ENCODE measurements around the gene EYA4. TPM values are rescaled to one million over a fixed set of nuclear protein-coding genes. Genes with fewer than 3 reads are reported as not detected.

EYA4 gene
- total RNA-seq, 1 donor from 2014 or later, result 9.7 TPM

GRCh38 chr6:133297657-133298056 lies 56.5 kb downstream of the EYA4 start:
- no peak for FAIRE-seq
- no peak for TF ChIP-seq CTCF (IDR thresholded peaks at IDR 0.05; ENCODE audit: insufficient read depth, low read length, severe bottlenecking)
- Histone ChIP-seq H3K4me3 (ENCODE audit: low read depth, low read length) (no peak overlapping the region), H3K36me3 (ENCODE audit: control insufficient read depth, insufficient read depth, low read length) (no peaks in the 10 kb centered on the region), H3K27me3 (ENCODE audit: control insufficient read depth, insufficient read depth, low read length) (no peaks in the 10 kb centered on the region)
- DNase-seq (ENCODE audit: low read depth), result no peak

- H3K36me3 ChIP-seq (ENCODE audit: control insufficient read depth, insufficient read depth, low read length), result no peaks in the 10 kb centered on the region
- TF ChIP-seq CTCF (IDR thresholded peaks at IDR 0.05; ENCODE audit: insufficient read depth, low read length, severe bottlenecking), result no peak
- no peak overlapping the region for H3K4me3 ChIP-seq (ENCODE audit: low read depth, low read length)
- no peak for DNase-seq (ENCODE audit: low read depth)
- no peaks in the 10 kb centered on the region for H3K27me3 ChIP-seq (ENCODE audit: control insufficient read depth, insufficient read depth, low read length)
- FAIRE-seq, result no peak
These were observed 57.2 kb downstream of the EYA4 start for GRCh38 chr6:133298335-133298734.

- H3K4me3 ChIP-seq (ENCODE audit: low read depth, low read length), result no peak overlapping the region
- no peak for FAIRE-seq
- no peak for DNase-seq (ENCODE audit: low read depth)
- TF ChIP-seq CTCF (IDR thresholded peaks at IDR 0.05; ENCODE audit: insufficient read depth, low read length, severe bottlenecking), result no peak
- H3K27me3 ChIP-seq (ENCODE audit: control insufficient read depth, insufficient read depth, low read length), result no peaks in the 10 kb centered on the region
- no peaks in the 10 kb centered on the region for H3K36me3 ChIP-seq (ENCODE audit: control insufficient read depth, insufficient read depth, low read length)
These were observed 57.6 kb downstream of the EYA4 start for GRCh38 chr6:133298801-133299200.

- no peak for TF ChIP-seq CTCF (IDR thresholded peaks at IDR 0.05; ENCODE audit: insufficient read depth, low read length, severe bottlenecking)
- no peaks in the 10 kb centered on the region for H3K36me3 ChIP-seq (ENCODE audit: control insufficient read depth, insufficient read depth, low read length)
- no peak for DNase-seq (ENCODE audit: low read depth)
- H3K4me3 ChIP-seq (ENCODE audit: low read depth, low read length), result no peak overlapping the region
- no peak for FAIRE-seq
- H3K27me3 ChIP-seq (ENCODE audit: control insufficient read depth, insufficient read depth, low read length), result no peaks in the 10 kb centered on the region
These were observed 59.7 kb downstream of the EYA4 start for GRCh38 chr6:133300896-133301295.

- no peak for TF ChIP-seq CTCF (IDR thresholded peaks at IDR 0.05; ENCODE audit: insufficient read depth, low read length, severe bottlenecking)
- Histone ChIP-seq H3K36me3 (ENCODE audit: control insufficient read depth, insufficient read depth, low read length) (no peaks in the 10 kb centered on the region), H3K4me3 (ENCODE audit: low read depth, low read length) (no peak overlapping the region), H3K27me3 (ENCODE audit: control insufficient read depth, insufficient read depth, low read length) (no peaks in the 10 kb centered on the region)
- FAIRE-seq, result no peak
- DNase-seq (ENCODE audit: low read depth), result no peak
These were observed 60.7 kb downstream of the EYA4 start for GRCh38 chr6:133301835-133302234.

- no peak overlapping the region for H3K4me3 ChIP-seq (ENCODE audit: low read depth, low read length)
- no peaks in the 10 kb centered on the region for H3K27me3 ChIP-seq (ENCODE audit: control insufficient read depth, insufficient read depth, low read length)
- DNase-seq (ENCODE audit: low read depth), result no peak
- H3K36me3 ChIP-seq (ENCODE audit: control insufficient read depth, insufficient read depth, low read length), result no peaks in the 10 kb centered on the region
- no peak for TF ChIP-seq CTCF (IDR thresholded peaks at IDR 0.05; ENCODE audit: insufficient read depth, low read length, severe bottlenecking)
- FAIRE-seq, result no peak
These were observed 65.8 kb downstream of the EYA4 start for GRCh38 chr6:133306931-133307330.

All from bronchial epithelial cell (primary cell).